Mononuclear cell (primary cell): Measurements from ENCODE around the gene XXYLT1. TPM values are rescaled to one million over a fixed set of nuclear protein-coding genes. Genes with fewer than 3 reads are reported as not detected.
"Not testable (repeated sequence)": the region's sequence is repeated elsewhere in the genome, so short reads cannot be mapped to it uniquely, and the experiment has no call there.

Experiments
- H3K27me3 ChIP-seq: 2 replicates; pipeline ENCODE4 v1.6.0; 2011; ENCODE audit warnings: low read length, control low read depth; ENCODE audit not compliant: insufficient read depth
- H3K4me1 ChIP-seq: 2 replicates; pipeline ENCODE4 v1.5.1; 2011; ENCODE audit warnings: mild to moderate bottlenecking, low read length, control low read depth; ENCODE audit not compliant: insufficient read depth
- H3K4me3 ChIP-seq: 2 replicates; pipeline ENCODE4 v1.5.1; 2011; ENCODE audit warnings: mild to moderate bottlenecking, low read length, moderate library complexity
- H3K9me3 ChIP-seq: 2 replicates; pipeline ENCODE4 v1.5.1; 2011; ENCODE audit warnings: low read depth, mild to moderate bottlenecking, control low read depth, low read length
- total RNA-seq: library from RNA; depleted of rRNA; stranded (reverse); fragments of >200 nt; gene quantifications from one replicate; pipeline ENCODE4 v1.2.3, GENCODE V29; 2012

XXYLT1 gene
- total RNA-seq, 1 donor = 9.0 TPM

GRCh38 chr3:195095704-195096036 lies 175.3 kb downstream of the XXYLT1 start:
- H3K27me3 ChIP-seq = no peaks in the 10 kb centered on the region
- H3K4me1 ChIP-seq = peaks cover 55% of the 10 kb centered on the region
- H3K4me3 ChIP-seq = no peak overlapping the region
- H3K9me3 ChIP-seq = no peaks in the 10 kb centered on the region

GRCh38 chr3:195095035-195095703 lies 175.8 kb downstream of the XXYLT1 start:
- Histone ChIP-seq H3K4me3 (no peak overlapping the region), H3K27me3 (no peaks in the 10 kb centered on the region), H3K4me1 (peaks cover 50% of the 10 kb centered on the region), H3K9me3 (no peaks in the 10 kb centered on the region)

- peaks cover 42% of the 10 kb centered on the region for H3K4me1 ChIP-seq
- no peaks in the 10 kb centered on the region for H3K9me3 ChIP-seq
- H3K4me3 ChIP-seq = no peak overlapping the region
- no peaks in the 10 kb centered on the region for H3K27me3 ChIP-seq
These were observed 176.6 kb downstream of the XXYLT1 start for GRCh38 chr3:195094191-195094921.

DNA sequence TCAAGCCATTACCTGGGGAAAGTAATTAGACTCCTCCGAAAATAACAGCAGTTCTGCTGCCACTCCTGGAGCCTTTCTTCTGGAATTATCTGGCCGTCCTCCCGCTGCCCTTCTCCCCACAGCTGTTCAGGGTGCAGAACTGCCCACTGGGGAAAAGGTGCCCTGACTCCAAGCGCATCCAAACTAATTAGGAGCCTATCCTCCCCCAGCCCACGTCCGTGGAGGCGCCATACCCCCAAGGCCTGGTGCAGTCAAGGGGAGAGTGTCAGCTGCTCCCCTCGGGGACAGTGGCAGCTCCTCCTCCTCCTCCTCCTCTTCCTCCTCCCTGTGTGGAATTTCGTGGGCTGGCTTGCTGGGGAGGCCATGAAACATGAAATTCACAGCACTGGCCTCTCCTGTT lies 177.2 kb downstream of the XXYLT1 start:
- H3K4me3 ChIP-seq = no peak overlapping the region
- peaks cover 36% of the 10 kb centered on the region for H3K4me1 ChIP-seq
- no peaks in the 10 kb centered on the region for H3K9me3 ChIP-seq
- no peaks in the 10 kb centered on the region for H3K27me3 ChIP-seq

DNA sequence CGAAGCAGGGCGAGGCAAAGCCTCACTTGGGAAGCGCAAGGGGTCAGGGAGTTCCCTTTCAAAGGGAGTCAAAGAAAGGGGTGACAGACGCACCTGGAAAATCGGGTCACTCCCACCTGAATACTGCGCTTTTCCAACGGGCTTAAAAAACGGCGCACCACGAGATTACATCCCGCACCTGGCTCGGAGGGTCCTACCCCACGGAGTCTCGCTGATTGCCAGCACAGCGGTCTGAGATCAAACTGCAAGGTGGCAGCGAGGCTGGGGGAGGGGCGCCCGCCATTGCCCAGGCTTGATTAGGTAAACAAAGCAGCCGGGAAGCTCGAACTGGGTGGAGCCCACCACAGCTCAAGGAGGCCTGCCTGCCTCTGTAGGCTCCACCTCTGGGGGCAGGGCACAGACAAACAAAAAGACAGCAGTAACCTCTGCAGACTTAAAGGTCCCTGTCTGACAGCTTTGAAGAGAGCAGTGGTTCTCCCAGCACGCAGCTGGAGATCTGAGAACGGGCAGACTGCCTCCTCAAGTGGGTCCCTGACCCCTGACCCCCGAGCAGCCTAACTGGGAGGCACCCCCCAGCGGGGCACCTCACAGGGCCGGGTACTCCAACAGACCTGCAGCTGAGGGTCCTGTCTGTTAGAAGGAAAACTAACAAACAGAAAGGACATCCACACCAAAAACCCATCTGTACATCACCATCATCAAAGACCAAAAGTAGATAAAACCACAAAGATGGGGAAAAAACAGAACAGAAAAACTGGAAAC lies 182.9 kb downstream of the XXYLT1 start:
- not testable (repeated sequence) for H3K9me3 ChIP-seq, H3K4me3 ChIP-seq

GRCh38 chr3:195087328-195087727 lies 183.6 kb downstream of the XXYLT1 start:
- no peaks in the 10 kb centered on the region for H3K9me3 ChIP-seq
- no peak overlapping the region for H3K4me3 ChIP-seq
- H3K27me3 ChIP-seq = no peaks in the 10 kb centered on the region
- no peaks in the 10 kb centered on the region for H3K4me1 ChIP-seq

More for the DNA sequence above, 182.9 kb downstream of the XXYLT1 start:
- not testable (repeated sequence) for H3K27me3 ChIP-seq, H3K4me1 ChIP-seq

- H3K9me3 ChIP-seq = no peaks in the 10 kb centered on the region
These were observed 184.1 kb downstream of the XXYLT1 start for GRCh38 chr3:195086885-195087284.

GRCh38 chr3:195086341-195086740 lies 184.6 kb downstream of the XXYLT1 start:
- no peaks in the 10 kb centered on the region for H3K9me3 ChIP-seq
- no peaks in the 10 kb centered on the region for H3K4me1 ChIP-seq
- no peaks in the 10 kb centered on the region for H3K27me3 ChIP-seq
- H3K4me3 ChIP-seq = no peak overlapping the region

More at GRCh38 chr3:195086885-195087284, 184.1 kb downstream of the XXYLT1 start:
- no peaks in the 10 kb centered on the region for H3K27me3 ChIP-seq
- H3K4me1 ChIP-seq = no peaks in the 10 kb centered on the region
- H3K4me3 ChIP-seq = no peak overlapping the region

- Histone ChIP-seq H3K4me1 (peaks cover 3% of the 10 kb centered on the region), H3K4me3 (no peak overlapping the region), H3K27me3 (no peaks in the 10 kb centered on the region), H3K9me3 (no peaks in the 10 kb centered on the region)
These were observed 185.4 kb downstream of the XXYLT1 start for GRCh38 chr3:195085356-195086130.

- H3K4me1 ChIP-seq = peaks cover 11% of the 10 kb centered on the region
- no peaks in the 10 kb centered on the region for H3K9me3 ChIP-seq
- no peak overlapping the region for H3K4me3 ChIP-seq
These were observed 186.2 kb downstream of the XXYLT1 start for GRCh38 chr3:195084746-195085145.

GRCh38 chr3:195083659-195084058 lies 187.3 kb downstream of the XXYLT1 start:
- Histone ChIP-seq H3K4me3 (no peak overlapping the region), H3K9me3 (no peaks in the 10 kb centered on the region), H3K27me3 (no peaks in the 10 kb centered on the region)

More at GRCh38 chr3:195084746-195085145, 186.2 kb downstream of the XXYLT1 start:
- no peaks in the 10 kb centered on the region for H3K27me3 ChIP-seq

GRCh38 chr3:195082811-195083210 lies 188.1 kb downstream of the XXYLT1 start:
- Histone ChIP-seq H3K27me3 (no peaks in the 10 kb centered on the region), H3K9me3 (no peaks in the 10 kb centered on the region), H3K4me1 (peaks cover 18% of the 10 kb centered on the region), H3K4me3 (no peak overlapping the region)

More at GRCh38 chr3:195083659-195084058, 187.3 kb downstream of the XXYLT1 start:
- H3K4me1 ChIP-seq = peaks cover 18% of the 10 kb centered on the region

- H3K27me3 ChIP-seq = no peaks in the 10 kb centered on the region
- peaks cover 18% of the 10 kb centered on the region for H3K4me1 ChIP-seq
- H3K9me3 ChIP-seq = no peaks in the 10 kb centered on the region
- H3K4me3 ChIP-seq = no peak overlapping the region
These were observed 189.6 kb downstream of the XXYLT1 start for GRCh38 chr3:195081242-195081963.

DNA sequence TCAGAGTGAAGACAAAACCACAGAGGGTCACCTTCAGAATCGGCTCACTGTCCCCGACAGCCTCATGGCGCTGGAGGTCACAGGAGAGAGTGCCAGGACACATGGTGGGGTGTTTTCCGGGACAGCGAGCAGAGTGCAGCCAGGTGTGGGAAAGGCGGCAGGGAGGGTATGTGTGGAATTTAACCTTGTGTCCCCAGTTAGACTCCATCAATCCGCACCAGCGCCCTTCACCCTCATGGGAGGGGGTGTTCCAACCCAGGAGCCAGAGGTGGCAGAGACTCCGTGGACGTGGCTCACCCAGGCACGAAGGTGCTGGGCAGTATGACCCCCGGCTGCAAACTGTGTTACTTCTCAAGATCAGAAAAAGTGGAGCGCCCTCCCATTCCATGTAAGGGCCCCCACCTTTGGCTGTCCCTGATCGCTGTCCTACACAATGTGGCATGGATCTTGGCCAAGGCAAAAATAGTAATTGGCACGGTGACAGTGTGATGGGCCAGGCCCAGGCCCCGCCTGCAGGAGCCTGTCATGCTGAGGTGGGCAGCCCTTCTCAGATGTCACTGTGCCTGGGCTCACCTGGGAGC lies 190.3 kb downstream of the XXYLT1 start:
- Histone ChIP-seq H3K4me1 (peaks cover 22% of the 10 kb centered on the region), H3K4me3 (no peak overlapping the region), H3K9me3 (no peaks in the 10 kb centered on the region), H3K27me3 (no peaks in the 10 kb centered on the region)
